Liver (tissue), 9 donors: ENCODE measurements around the gene MAST2. TPM values are rescaled to one million over a fixed set of nuclear protein-coding genes. Genes with fewer than 3 reads are reported as not detected.
A peak's percentile ranks its signal among the peaks of the same experiment; 100 is the strongest.

Experiments used
- DNase-seq: peaks from one replicate; pipeline ENCODE4 v3.0.0-alpha.2; 2017; ENCODE audit warnings: low spot score
- H3K27ac ChIP-seq, 2 donors: one replicate each; pipeline ENCODE4 v1.7.0; 2013; ENCODE audit warnings: inconsistent platforms in 2 of 2, low read length in 2 of 2, control low read depth in 1 of 2, low read depth in 1 of 2, mild to moderate bottlenecking in 1 of 2
- H3K27me3 ChIP-seq, 4 donors: one replicate each; pipeline versions ENCODE4 v1.6.1 to v1.7.0; 2013; ENCODE audit warnings: low read length in 3 of 4, inconsistent platforms in 1 of 4, mild to moderate bottlenecking in 1 of 4, moderate library complexity in 1 of 4; ENCODE audit not compliant: control insufficient read depth in 4 of 4, insufficient read depth in 4 of 4
- H3K36me3 ChIP-seq, 4 donors: one replicate each; pipeline versions ENCODE4 v1.6.1 to v1.7.0; 2013; ENCODE audit warnings: low read length in 3 of 4, mild to moderate bottlenecking in 3 of 4, low read depth in 1 of 4, moderate library complexity in 1 of 4; ENCODE audit not compliant: control insufficient read depth in 4 of 4, insufficient read depth in 3 of 4
- H3K4me1 ChIP-seq, 4 donors: one replicate each; pipeline versions ENCODE4 v1.6.1 to v1.7.0; 2013; ENCODE audit warnings: low read length in 3 of 4, mild to moderate bottlenecking in 3 of 4, moderate library complexity in 1 of 4; ENCODE audit not compliant: control insufficient read depth in 4 of 4, insufficient read depth in 4 of 4
- H3K4me3 ChIP-seq, 3 donors: one replicate each; pipeline versions ENCODE4 v1.6.1 to v1.7.0; 2013; ENCODE audit warnings: low read length in 3 of 3, control low read depth in 1 of 3, low read depth in 1 of 3, mild to moderate bottlenecking in 1 of 3
- H3K9ac ChIP-seq, 2 donors: one replicate each; pipeline ENCODE4 v1.7.0; 2013; ENCODE audit warnings: low read length in 2 of 2, mild to moderate bottlenecking in 2 of 2, moderate library complexity in 2 of 2, control low read depth in 1 of 2, low read depth in 1 of 2
- H3K9me3 ChIP-seq, 4 donors: one replicate each; pipeline versions ENCODE4 v1.6.1 to v1.7.0; 2013; ENCODE audit warnings: low read length in 3 of 4; ENCODE audit not compliant: control insufficient read depth in 4 of 4
- ATF3 ChIP-seq: IDR thresholded peaks from 2 replicates; pipeline ENCODE4 v1.6.1; 2016; ENCODE audit warnings: antibody characterized with exemption
- CTCF ChIP-seq: fragments of 150-350 bp; IDR thresholded peaks from 2 replicates; pipeline ENCODE4 v1.5.1; 2017; ENCODE audit warnings: improper control_type of control experiment, low read depth, low read length; ENCODE audit not compliant: missing input control
- EGR1 ChIP-seq, 2 donors: IDR thresholded peaks; 2 replicates each; pipeline ENCODE4 v1.6.1; 2016 to 2018; ENCODE audit warnings: antibody characterized with exemption in 2 of 2, low read depth in 2 of 2
- FOXA1 ChIP-seq: IDR thresholded peaks from 2 replicates; pipeline ENCODE4 v1.6.1; 2016; ENCODE audit warnings: antibody characterized with exemption
- FOXA2 ChIP-seq: IDR thresholded peaks from 2 replicates; pipeline ENCODE4 v1.6.1; 2016; ENCODE audit warnings: antibody characterized with exemption
- GABPA ChIP-seq, 2 donors: IDR thresholded peaks in 1 of 2; conservative IDR thresholded peaks in 1 of 2; 2 replicates each; pipeline ENCODE4 v1.6.1; 2016; ENCODE audit warnings: antibody characterized with exemption in 2 of 2, mild to moderate bottlenecking in 1 of 2, moderate library complexity in 1 of 2
- HNF4G ChIP-seq: IDR thresholded peaks from 2 replicates; pipeline ENCODE4 v1.6.1; 2016; ENCODE audit warnings: antibody characterized with exemption
- JUND ChIP-seq, 2 donors: IDR thresholded peaks; 2 replicates each; pipeline ENCODE4 v1.6.1; 2016; ENCODE audit warnings: antibody characterized with exemption in 2 of 2
- MAX ChIP-seq: IDR thresholded peaks from 2 replicates; pipeline ENCODE4 v1.6.1; 2016; ENCODE audit warnings: antibody characterized with exemption
- NR2F2 ChIP-seq: IDR thresholded peaks from 2 replicates; pipeline ENCODE4 v1.6.1; 2016; ENCODE audit warnings: antibody characterized with exemption
- RAD21 ChIP-seq, 2 donors: IDR thresholded peaks; 2 replicates each; pipeline ENCODE4 v1.6.1; 2016; ENCODE audit warnings: antibody characterized with exemption in 2 of 2, mild to moderate bottlenecking in 2 of 2
- REST ChIP-seq: IDR thresholded peaks from 2 replicates; pipeline ENCODE4 v1.6.1; 2016; ENCODE audit warnings: antibody characterized with exemption, mild to moderate bottlenecking
- RXRA ChIP-seq, 2 donors: IDR thresholded peaks; 2 replicates each; pipeline ENCODE4 v1.6.1; 2017 to 2018; ENCODE audit warnings: antibody characterized with exemption in 2 of 2, mild to moderate bottlenecking in 1 of 2
- SP1 ChIP-seq: IDR thresholded peaks from 2 replicates; pipeline ENCODE4 v1.6.1; 2018; ENCODE audit warnings: antibody characterized with exemption, mild to moderate bottlenecking
- TAF1 ChIP-seq: conservative IDR thresholded peaks from 2 replicates; pipeline ENCODE4 v1.6.1; 2016; ENCODE audit warnings: antibody characterized with exemption, mild to moderate bottlenecking
- YY1 ChIP-seq: IDR thresholded peaks from 2 replicates; pipeline ENCODE4 v1.6.1; 2016; ENCODE audit warnings: antibody characterized with exemption, mild to moderate bottlenecking
- ZBTB33 ChIP-seq: IDR thresholded peaks from 2 replicates; pipeline ENCODE4 v1.6.1; 2016; ENCODE audit warnings: antibody characterized with exemption
- WGBS: extraction: QIAGEN DNeasy Blood & Tissue Kit; methylation state at CpG from one replicate; pipeline ENCODE4 v1.1.7; 2013; 5-methylcytosine and 5-hydroxymethylcytosine counted together
- polyA plus RNA-seq, 2 donors: library from polyadenylated mRNA; stranded (reverse) in 1 of 2; unstranded in 1 of 2; fragments of 200-250 nt in 1 of 2; fragments of >200 nt in 1 of 2; fragmentation: Nextera tagmentation in 1 of 2; extraction: Ambion mirVana in 1 of 2; gene quantifications; one replicate each; pipeline versions ENCODE4 v1.2.1 to v1.2.3, GENCODE V29; 2013 to 2015
- total RNA-seq, 2 donors: library from RNA; depleted of rRNA; stranded (reverse); fragments of >200 nt; gene quantifications; one replicate each; pipeline ENCODE4 v1.2.3, GENCODE V29; 2014
- donor health status: healthy.
- donor health status: healthy.
- donor health status: healthy.
- donor health status: healthy.
- donor health status: healthy.

Gene MAST2
- 1 to 10 TPM; 6.5 to 9.6 TPM for total RNA-seq
- 1 to 10 TPM; 4.8 TPM for polyA plus RNA-seq

GRCh38 chr1:45803299-45803780 is at the start of gene MAST2:
Gene MAST2 (plus strand): TSS chr1:45803612. CDS start chr1:45803896, 284 bp downstream.
- under 1% methylated on average over 58 of the region's 58 CpGs for WGBS
- peaks cover 5 to 21% (median 17%) of the 10 kb centered on the region in 4 donors for H3K4me1 ChIP-seq
- H3K9me3 ChIP-seq = no peaks in the 10 kb centered on the region

GRCh38 chr1:45755697-45756096 is 47.7 kb upstream of the MAST2 start:
- Histone ChIP-seq H3K4me3 (no peak overlapping the region), H3K9ac (no peak overlapping the region), H3K36me3 (no peaks in the 10 kb centered on the region), H3K27ac (no peak overlapping the region), H3K9me3 (peaks cover 0 to 2% (median 0%) of the 10 kb centered on the region in 4 donors), H3K4me1 (peaks cover 0 to 4% (median 1%) of the 10 kb centered on the region in 4 donors), H3K27me3 (no peaks in the 10 kb centered on the region)
- DNase-seq = no peak
- TF ChIP-seq FOXA1 (no peak), EGR1 (IDR thresholded peaks at IDR 0.05; ENCODE audit: low read depth in 2 of 2) (no peak), NR2F2 (no peak), TAF1 (no peak), ATF3 (no peak), SP1 (no peak)
- 80% methylated on average over 5 of the region's 5 CpGs for WGBS

More at GRCh38 chr1:45803299-45803780, at the start of gene MAST2:
- peak within 1 kb of the TSS; percentile 39 to 88 for H3K27ac ChIP-seq
- peak within 1 kb of the TSS; percentile 64 to 75 for H3K9ac ChIP-seq
- TF ChIP-seq ZBTB33 (no peak), YY1 (peak; percentile 36)
- H3K4me3 ChIP-seq = peak within 1 kb of the TSS; percentile 73 to 85 (median 81)
- no peaks in the 10 kb centered on the region for H3K36me3 ChIP-seq
- no peaks in the 10 kb centered on the region for H3K27me3 ChIP-seq
- DNase-seq = peak; percentile 90

GRCh38 chr1:45762291-45762690 is 41.1 kb upstream of the MAST2 start:
- Histone ChIP-seq H3K36me3 (no peaks in the 10 kb centered on the region), H3K4me1 (no peaks in the 10 kb centered on the region), H3K27ac (no peak overlapping the region), H3K27me3 (no peaks in the 10 kb centered on the region), H3K4me3 (no peak overlapping the region), H3K9me3 (no peaks in the 10 kb centered on the region), H3K9ac (no peak overlapping the region)
- no peak for DNase-seq
- TF ChIP-seq JUND (IDR thresholded peaks at IDR 0.05) (no peak), FOXA1 (no peak), YY1 (no peak), FOXA2 (no peak), SP1 (no peak), EGR1 (IDR thresholded peaks at IDR 0.05; ENCODE audit: low read depth in 2 of 2) (no peak), HNF4G (no peak), TAF1 (no peak), RAD21 (IDR thresholded peaks at IDR 0.05) (no peak), MAX (no peak), CTCF (no peak), ZBTB33 (no peak), REST (no peak), RXRA (IDR thresholded peaks at IDR 0.05) (no peak), GABPA (IDR thresholded peaks at IDR 0.05 in 1 of 2, conservative IDR thresholded peaks at IDR 0.05 in 1 of 2) (no peak), ATF3 (no peak)
- 75% methylated on average over 3 of the region's 3 CpGs for WGBS
